Fibroblast of skin of right quadriceps (primary cell): ENCODE data around the gene MCOLN3.
"Not testable (repeated sequence)": the region's sequence is repeated elsewhere in the genome, so short reads cannot be mapped to it uniquely, and the experiment has no call there.

Experiments used
- DNase-seq: peaks from one replicate; pipeline ENCODE4 v3.0.0-alpha.2; 2013

MCOLN3 gene

GRCh38 chr1:85047472-85048295, 616 bp downstream of the MCOLN3 start:
- DNase-seq, result no peak

DNA sequence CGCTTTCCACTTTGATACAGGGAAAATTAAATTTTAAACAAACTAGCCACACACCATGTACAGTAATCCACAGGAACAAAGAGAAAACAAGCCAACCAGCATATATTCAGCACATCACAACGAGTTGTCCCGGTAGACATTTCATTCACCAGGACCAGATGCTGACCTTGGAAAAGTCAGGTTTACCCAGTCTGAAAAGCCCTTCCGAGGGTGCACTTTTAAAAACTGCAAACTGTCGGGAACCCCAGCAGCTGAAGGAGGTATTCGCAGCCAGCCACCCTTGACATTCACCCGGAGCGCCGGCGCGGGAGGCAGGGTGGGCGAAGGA, 1.2 kb downstream of the MCOLN3 start:
- no peak for DNase-seq

- DNase-seq, result no peak
Observed at GRCh38 chr1:85042413-85042812, 5.9 kb downstream of the MCOLN3 start.

DNA sequence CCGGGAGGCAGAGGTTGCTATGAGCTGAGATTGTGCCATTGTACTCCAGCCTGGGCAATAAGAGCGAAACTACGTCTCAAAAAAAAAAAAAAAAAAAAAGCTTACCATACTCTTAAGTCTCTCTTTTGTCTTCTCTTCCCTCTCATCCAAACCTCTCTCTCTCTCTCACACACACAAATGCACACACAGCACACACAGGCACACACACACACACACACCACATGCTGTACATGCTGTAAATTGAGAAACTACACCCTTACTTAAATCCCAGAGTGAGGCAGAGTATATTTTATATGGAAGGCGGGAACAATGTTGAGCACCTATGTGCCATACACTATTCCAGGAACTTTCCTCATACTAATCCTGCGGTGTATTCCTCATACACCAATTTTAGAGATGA, 6.5 kb downstream of the MCOLN3 start:
- DNase-seq, result no peak

GRCh38 chr1:85033221-85033620, 15.1 kb downstream of the MCOLN3 start:
- DNase-seq, result no peak

- DNase-seq, result no peak
Observed at GRCh38 chr1:85030536-85030935, 17.8 kb downstream of the MCOLN3 start.

DNA sequence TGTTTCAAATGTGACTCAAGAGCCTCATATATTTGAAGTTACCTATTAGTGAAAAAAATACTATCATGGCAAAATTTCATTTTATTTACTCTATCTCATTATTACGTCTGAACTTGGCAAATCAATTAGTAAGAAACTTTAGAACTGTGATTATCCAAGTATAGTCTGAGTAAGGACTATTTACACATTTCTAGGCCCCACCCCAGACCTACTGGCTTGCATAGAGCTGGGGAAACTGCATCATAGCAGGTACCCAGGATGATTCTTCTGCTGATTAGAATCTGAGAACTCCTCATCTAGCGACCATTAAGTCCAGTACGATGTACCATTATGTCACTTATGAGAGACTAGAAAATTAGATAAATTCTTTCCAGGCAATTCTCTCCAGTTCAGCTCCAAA, 20.1 kb downstream of the MCOLN3 start:
- no peak for DNase-seq

DNA sequence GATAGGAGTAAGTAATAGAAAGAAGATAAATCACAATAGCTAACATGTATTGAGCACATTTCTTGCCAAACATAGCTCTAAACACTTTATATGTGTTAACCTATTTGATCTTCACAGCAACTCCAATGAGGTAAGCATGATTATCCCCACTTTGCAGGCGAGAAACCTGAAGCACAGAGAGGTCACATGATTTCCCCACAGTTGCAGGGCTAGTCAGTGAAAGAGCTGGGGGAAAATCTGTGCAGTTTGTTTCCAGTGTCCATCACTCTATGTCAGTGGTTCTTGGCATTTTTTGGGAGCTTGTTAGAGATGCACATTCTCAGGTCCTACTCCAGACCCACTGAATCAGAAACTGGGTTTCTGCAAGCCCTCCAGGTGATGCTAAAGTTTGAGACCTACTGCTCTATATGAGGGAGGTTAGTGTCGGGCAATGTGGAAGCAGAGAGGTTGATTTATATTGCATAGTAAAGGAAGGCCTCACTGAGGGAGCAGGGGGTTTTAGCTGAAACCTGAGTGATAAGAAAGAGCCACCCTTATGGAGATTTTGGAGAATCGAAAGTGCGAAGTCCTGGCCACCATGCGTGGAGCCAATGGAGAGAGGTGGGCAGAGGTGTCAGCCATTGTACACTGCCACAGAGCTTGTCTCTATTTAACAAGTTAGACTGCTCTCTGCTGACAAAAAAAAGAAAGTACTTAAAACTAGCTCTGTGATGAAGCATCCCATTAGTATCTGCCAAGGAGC, 20.9 kb downstream of the MCOLN3 start:
- peak; percentile 10 for DNase-seq

DNA sequence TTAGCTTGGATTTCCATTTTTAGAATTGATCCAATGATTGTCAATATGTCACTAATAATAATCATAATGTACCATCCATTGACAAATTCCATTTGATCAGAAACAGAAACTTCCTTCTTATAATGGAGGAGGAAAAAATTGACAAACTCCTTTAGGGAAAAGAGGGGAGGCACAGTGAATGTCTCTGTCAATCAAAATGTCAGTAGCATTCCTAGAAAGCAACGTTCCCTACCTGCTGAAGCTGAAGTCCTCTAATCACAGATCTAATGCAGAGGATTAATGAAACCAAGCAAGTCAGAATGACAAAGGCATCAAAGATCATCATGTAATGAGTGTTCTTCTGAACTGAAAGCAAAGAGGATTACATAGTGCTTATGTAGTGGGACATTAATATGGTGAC, 22.4 kb downstream of the MCOLN3 start:
- DNase-seq, result no peak

- no peak for DNase-seq
Observed at GRCh38 chr1:85024736-85025135, 23.6 kb downstream of the MCOLN3 start.

- DNase-seq, result no peak
Observed at GRCh38 chr1:85022700-85023099, 25.6 kb downstream of the MCOLN3 start.

DNA sequence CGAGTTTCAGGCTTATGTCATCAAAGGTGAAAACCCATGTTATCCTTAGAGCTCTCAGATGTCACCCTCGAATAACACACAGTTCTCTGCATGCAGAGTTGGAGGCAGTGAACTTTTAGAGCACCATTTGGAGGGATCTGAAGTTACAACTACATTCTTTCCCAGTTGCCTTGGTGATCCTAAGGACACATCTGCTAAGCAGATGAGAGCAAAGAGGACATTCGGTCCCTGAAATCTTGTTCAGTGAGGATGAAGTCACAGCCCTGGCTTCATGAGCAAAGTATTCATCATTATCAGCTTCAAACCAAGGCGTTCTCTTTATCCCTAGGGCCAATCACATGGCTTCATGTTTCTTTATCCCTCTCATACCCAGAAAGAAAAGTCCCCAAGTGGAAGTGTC, 28.3 kb downstream of the MCOLN3 start:
- DNase-seq, result peak; percentile 53

DNA sequence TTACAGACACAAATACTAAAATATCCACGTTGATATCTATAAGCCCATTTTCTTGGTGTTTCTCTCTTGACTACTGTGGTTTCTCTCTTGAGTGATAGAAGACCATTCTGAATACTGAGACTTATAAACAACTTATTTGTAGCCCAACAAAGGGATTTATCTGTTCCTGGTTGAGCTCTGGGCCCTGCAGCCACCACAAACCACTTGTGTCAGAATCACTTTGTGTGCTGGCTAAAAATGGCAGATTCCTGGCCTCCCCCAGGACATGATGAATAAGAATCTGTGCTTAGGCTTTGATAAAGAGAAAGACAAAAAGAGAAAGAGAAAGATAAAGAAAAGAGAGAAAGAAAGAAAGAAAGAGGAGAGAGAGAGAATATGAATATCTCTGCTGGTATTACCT, 32.5 kb downstream of the MCOLN3 start:
- DNase-seq, result no peak

- not testable (repeated sequence) for DNase-seq
Observed at GRCh38 chr1:85005641-85006040, 42.7 kb downstream of the MCOLN3 start.

DNA sequence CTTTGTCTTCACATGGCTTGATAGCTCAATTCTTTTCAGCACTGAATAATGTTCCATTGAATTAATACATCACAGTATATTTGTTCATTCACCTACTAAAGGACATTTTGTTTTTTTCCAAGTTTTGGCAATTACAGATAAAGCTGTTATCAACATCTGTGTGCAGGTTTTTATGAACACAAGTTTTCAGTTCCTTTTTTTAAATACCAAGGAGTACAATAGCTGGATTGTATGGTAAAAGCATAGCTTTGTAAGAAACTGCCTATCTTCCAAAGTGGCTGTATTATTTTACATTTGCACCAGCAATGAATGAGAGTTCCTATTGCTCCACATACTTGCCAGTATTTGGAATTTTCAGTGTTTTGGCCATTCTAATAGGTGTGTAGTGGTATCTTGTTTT, 46.6 kb downstream of the MCOLN3 start:
- DNase-seq, result no peak

DNA sequence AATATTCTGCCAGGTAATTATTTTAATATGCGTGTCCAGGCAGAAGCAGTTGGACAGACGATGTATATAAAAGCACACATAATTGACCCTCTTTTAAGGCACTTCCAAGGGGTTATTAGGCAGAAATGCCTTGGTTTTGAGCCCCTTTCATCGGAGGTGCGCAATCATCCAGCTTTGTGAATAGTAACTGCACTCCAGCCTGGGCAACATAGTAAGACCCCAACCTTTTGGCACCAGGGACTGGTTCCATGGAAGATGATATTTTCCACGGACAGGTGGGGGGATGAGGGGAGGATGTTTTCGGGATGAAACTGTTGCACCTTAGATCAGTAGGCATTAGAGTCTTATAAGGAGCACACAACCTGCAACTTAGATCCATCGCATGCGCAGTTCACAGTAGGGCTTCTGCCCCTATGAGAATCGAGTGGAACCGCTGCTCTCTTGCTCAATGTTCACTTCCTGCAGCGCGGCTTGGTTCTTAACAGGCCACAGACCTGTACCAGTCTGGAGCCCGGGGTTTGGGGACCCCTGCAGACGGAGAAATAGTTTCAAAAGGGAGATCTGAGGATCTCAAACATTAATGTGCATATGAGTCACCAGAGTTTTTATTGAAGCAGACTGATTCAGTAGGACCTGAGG, 49.5 kb downstream of the MCOLN3 start:
- peak; percentile 18 for DNase-seq

GRCh38 chr1:84997667-84998600, 50.4 kb downstream of the MCOLN3 start:
- peak; percentile 0 for DNase-seq

- DNase-seq, result peak; percentile 26
Observed at GRCh38 chr1:84996846-84997666, 51.2 kb downstream of the MCOLN3 start, which contains the start of gene MCOLN2. Gene MCOLN2 (minus strand): TSS chr1:84997113. CDS start chr1:84996872, 241 bp downstream.

- no peak for DNase-seq
Observed at GRCh38 chr1:84995484-84996334, 52.6 kb downstream of the MCOLN3 start.

DNA sequence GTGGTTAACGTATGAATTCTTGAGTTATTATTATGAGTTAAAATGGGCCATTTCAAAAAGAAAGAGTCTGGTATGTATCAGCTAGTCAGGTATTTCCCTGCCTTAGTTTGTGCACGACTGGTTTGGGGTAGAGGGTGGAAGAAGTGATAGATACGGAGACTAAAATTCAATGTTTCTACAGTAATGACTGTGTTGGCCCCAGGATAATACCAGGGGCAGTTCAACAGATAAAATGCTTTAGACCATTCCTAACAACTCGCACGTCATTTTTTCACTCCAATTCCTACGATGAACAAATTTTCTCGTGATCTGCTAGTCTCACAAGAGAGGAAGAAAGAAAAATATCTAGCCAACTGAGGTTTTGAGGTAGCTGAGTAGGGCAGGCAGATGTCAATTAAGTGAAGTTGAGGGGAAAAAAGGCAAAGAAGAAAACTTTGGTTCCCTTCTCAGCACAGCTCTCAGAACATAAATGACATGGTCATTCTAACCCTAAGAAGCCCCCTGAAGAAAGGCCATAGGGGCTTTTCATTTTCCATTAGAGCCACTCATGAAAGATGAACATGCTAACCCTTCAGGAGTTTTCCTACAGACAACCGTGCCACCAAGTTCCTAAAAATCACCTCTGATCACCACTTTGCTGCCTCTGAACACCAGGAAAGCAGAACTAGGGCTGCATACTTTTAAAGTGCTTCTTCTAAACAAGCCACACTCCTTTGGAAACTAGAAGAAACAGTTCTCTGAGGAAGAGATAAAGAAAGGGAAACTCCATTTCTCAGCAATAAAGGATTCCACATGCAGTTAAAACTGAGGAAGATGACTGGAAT, 57.0 kb downstream of the MCOLN3 start:
- DNase-seq, result no peak
